K562 (cell line): ENCODE data around the gene VPS33B. TPM values are rescaled to one million over a fixed set of nuclear protein-coding genes. Genes with fewer than 3 reads are reported as not detected.

Experiments
- BRD4 ChIP-seq: fragments of 200-600 bp; sonication (generic); IDR thresholded peaks from 2 replicates; pipeline ENCODE4 v1.6.1; 2017; ENCODE audit warnings: inconsistent platforms
- MBD2 ChIP-seq: sonication (generic); IDR thresholded peaks from 2 replicates; pipeline ENCODE4 v1.6.1; 2016; ENCODE audit warnings: low read depth, borderline replicate concordance
- NCOA1 ChIP-seq: fragments of 450-650 bp; IDR thresholded peaks from 2 replicates; pipeline ENCODE4 v1.6.1; 2016; ENCODE audit warnings: low read depth
- NUFIP1 ChIP-seq: fragments of 450-650 bp; IDR thresholded peaks from 2 replicates; pipeline ENCODE4 v1.6.1; 2018; ENCODE audit not compliant: partially characterized antibody
- PURB ChIP-seq: sonication (generic); formaldehyde crosslinking; IDR thresholded peaks from 2 replicates; pipeline ENCODE4 v1.9.0; 2021; ENCODE audit warnings: low read depth, mild to moderate bottlenecking, missing genetic modification reagents
- SPI1 ChIP-seq: IDR thresholded peaks from 2 replicates; pipeline ENCODE4 v1.6.1; 2011; ENCODE audit warnings: low read depth, low read length, control low read depth, borderline replicate concordance
- TFAP4 ChIP-seq: sonication (generic); formaldehyde crosslinking; IDR thresholded peaks from 2 replicates; pipeline ENCODE4 v1.8.0; 2022; ENCODE audit warnings: missing genetic modification reagents, mild to moderate bottlenecking, moderate library complexity, borderline replicate concordance
- ZNF146 ChIP-seq: IDR thresholded peaks from one replicate; pipeline ENCODE4 v1.6.1; 2018; ENCODE audit warnings: missing compliant biosample characterization; ENCODE audit not compliant: unreplicated experiment
- ZNF282 ChIP-seq: sonication (generic); formaldehyde crosslinking; IDR thresholded peaks from 2 replicates; pipeline ENCODE4 v1.8.1; 2023; ENCODE audit warnings: missing genetic modification reagents
- ZNF431 ChIP-seq: sonication (generic); formaldehyde crosslinking; IDR thresholded peaks from 2 replicates; pipeline ENCODE4 v1.8.0; 2022; ENCODE audit warnings: mild to moderate bottlenecking, missing genetic modification reagents
- ZNF57 ChIP-seq: fragments of 450-650 bp; formaldehyde crosslinking; IDR thresholded peaks from 2 replicates; pipeline ENCODE4 v1.4.0; 2020; ENCODE audit warnings: mild to moderate bottlenecking, moderate library complexity
- ZNF77 ChIP-seq: fragments of 250-450 bp; sonication (Bioruptor Pico); IDR thresholded peaks from 2 replicates; pipeline ENCODE4 v1.5.0; 2020
- polyA plus RNA-seq, 8 experiments: library from polyadenylated mRNA; depleted of rRNA in 4 of 8; stranded (reverse) in 5 of 8; unstranded in 3 of 8; fragments of >200 nt; fragmentation: Nextera tagmentation in 2 of 8; fragmentation: Illumina TruSeq in 1 of 8; extraction: Ambion mirVana in 2 of 8; extraction: Trizol in 1 of 8; gene quantifications; 2 replicates each; pipeline versions ENCODE4 v1.2.1 to v1.2.3, GENCODE V29; 2011 to 2014; ENCODE audit warnings: inconsistent platforms in 1 of 8, missing spikeins in 1 of 8
- total RNA-seq, 7 experiments: library from RNA; depleted of rRNA in 6 of 7; stranded (reverse); fragments of >200 nt in 6 of 7; fragmentation: Illumina TruSeq in 2 of 7; extraction: Trizol in 2 of 7; gene quantifications; 2 replicates each; pipeline versions ENCODE4 v1.2.1 to v1.2.3, GENCODE V29; 2011 to 2021; ENCODE audit warnings: low replicate concordance in 1 of 7
- TF ChIP-seq, protein P1 (sequence below): fragments of 200-600 bp; sonication (generic); IDR thresholded peaks from one replicate; pipeline ENCODE4 v1.6.1; 2012; ENCODE audit warnings: mild to moderate bottlenecking, low read depth, low read length, inconsistent platforms
- TF ChIP-seq, protein P2 (sequence below): fragments of 450-650 bp; formaldehyde crosslinking; IDR thresholded peaks from 2 replicates; pipeline ENCODE4 v1.4.0; 2020; ENCODE audit warnings: mild to moderate bottlenecking, moderate library complexity

The VPS33B gene
- total and polyA plus RNA-seq, 9 of the 15 experiments (the other 6 are each of a cell fraction or from before 2014, with no cell fraction given), result 9.4 to 25.5 (median 14.8) TPM

DNA sequence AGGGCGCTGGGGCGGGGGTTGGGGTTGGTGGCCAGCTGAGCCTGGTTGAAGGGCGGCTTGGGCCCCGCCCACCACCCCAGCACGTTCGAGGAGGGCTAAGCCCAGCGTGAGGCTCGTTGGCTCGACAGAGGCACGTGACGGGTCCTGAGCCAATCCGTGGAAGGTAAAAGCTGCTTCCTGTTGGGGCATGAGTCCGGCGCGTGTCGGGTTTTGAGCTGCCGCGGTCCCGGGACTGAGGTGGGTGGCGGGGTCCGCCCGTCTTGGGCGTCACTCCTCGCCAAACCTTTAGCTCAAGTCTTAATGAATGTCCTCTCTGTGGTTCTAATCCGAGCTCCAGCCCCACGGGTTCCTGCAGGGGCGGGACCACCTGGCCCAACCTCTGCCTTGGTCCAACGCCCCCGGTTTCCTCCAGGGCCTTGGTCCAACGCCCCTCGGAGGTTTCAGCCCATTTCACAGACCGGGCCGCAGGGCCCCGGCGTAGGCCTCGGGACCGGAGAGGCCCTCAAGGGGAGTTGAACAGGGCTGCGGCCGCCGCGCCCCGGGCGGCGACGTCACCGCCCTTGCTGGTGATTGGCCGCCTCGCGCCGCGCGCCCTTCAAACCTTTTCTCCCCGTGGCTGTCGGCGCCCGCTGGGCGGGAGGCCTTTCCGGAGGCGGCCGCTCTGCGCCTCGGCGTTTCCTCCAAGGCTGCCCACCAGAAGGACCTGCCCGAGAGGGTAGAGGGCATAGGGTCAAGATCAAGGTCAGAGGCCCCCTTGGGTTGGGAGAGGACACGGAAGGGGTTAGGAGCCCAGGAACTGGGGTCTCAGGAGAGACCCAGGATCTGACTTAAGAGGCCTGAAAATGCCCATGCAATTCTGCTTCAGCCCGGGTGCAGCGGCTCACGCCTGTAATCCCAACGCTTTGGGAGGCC, 67.4 kb downstream of the VPS33B start, which contains the start of gene RCCD1 (continued):
- TF ChIP-seq, protein P1, sequence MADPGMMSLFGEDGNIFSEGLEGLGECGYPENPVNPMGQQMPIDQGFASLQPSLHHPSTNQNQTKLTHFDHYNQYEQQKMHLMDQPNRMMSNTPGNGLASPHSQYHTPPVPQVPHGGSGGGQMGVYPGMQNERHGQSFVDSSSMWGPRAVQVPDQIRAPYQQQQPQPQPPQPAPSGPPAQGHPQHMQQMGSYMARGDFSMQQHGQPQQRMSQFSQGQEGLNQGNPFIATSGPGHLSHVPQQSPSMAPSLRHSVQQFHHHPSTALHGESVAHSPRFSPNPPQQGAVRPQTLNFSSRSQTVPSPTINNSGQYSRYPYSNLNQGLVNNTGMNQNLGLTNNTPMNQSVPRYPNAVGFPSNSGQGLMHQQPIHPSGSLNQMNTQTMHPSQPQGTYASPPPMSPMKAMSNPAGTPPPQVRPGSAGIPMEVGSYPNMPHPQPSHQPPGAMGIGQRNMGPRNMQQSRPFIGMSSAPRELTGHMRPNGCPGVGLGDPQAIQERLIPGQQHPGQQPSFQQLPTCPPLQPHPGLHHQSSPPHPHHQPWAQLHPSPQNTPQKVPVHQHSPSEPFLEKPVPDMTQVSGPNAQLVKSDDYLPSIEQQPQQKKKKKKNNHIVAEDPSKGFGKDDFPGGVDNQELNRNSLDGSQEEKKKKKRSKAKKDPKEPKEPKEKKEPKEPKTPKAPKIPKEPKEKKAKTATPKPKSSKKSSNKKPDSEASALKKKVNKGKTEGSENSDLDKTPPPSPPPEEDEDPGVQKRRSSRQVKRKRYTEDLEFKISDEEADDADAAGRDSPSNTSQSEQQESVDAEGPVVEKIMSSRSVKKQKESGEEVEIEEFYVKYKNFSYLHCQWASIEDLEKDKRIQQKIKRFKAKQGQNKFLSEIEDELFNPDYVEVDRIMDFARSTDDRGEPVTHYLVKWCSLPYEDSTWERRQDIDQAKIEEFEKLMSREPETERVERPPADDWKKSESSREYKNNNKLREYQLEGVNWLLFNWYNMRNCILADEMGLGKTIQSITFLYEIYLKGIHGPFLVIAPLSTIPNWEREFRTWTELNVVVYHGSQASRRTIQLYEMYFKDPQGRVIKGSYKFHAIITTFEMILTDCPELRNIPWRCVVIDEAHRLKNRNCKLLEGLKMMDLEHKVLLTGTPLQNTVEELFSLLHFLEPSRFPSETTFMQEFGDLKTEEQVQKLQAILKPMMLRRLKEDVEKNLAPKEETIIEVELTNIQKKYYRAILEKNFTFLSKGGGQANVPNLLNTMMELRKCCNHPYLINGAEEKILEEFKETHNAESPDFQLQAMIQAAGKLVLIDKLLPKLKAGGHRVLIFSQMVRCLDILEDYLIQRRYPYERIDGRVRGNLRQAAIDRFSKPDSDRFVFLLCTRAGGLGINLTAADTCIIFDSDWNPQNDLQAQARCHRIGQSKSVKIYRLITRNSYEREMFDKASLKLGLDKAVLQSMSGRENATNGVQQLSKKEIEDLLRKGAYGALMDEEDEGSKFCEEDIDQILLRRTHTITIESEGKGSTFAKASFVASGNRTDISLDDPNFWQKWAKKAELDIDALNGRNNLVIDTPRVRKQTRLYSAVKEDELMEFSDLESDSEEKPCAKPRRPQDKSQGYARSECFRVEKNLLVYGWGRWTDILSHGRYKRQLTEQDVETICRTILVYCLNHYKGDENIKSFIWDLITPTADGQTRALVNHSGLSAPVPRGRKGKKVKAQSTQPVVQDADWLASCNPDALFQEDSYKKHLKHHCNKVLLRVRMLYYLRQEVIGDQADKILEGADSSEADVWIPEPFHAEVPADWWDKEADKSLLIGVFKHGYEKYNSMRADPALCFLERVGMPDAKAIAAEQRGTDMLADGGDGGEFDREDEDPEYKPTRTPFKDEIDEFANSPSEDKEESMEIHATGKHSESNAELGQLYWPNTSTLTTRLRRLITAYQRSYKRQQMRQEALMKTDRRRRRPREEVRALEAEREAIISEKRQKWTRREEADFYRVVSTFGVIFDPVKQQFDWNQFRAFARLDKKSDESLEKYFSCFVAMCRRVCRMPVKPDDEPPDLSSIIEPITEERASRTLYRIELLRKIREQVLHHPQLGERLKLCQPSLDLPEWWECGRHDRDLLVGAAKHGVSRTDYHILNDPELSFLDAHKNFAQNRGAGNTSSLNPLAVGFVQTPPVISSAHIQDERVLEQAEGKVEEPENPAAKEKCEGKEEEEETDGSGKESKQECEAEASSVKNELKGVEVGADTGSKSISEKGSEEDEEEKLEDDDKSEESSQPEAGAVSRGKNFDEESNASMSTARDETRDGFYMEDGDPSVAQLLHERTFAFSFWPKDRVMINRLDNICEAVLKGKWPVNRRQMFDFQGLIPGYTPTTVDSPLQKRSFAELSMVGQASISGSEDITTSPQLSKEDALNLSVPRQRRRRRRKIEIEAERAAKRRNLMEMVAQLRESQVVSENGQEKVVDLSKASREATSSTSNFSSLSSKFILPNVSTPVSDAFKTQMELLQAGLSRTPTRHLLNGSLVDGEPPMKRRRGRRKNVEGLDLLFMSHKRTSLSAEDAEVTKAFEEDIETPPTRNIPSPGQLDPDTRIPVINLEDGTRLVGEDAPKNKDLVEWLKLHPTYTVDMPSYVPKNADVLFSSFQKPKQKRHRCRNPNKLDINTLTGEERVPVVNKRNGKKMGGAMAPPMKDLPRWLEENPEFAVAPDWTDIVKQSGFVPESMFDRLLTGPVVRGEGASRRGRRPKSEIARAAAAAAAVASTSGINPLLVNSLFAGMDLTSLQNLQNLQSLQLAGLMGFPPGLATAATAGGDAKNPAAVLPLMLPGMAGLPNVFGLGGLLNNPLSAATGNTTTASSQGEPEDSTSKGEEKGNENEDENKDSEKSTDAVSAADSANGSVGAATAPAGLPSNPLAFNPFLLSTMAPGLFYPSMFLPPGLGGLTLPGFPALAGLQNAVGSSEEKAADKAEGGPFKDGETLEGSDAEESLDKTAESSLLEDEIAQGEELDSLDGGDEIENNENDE, result no peak
- TF ChIP-seq NCOA1, result no peak
- TF ChIP-seq ZNF146 (CRISPR knock-in tag), result no peak
- peak; percentile 73 for TF ChIP-seq MBD2
- peak; percentile 27; the same call in 1 of the 2 replicates for TF ChIP-seq ZNF282 (CRISPR knock-in tag)
- TF ChIP-seq SPI1, result no peak
- no peak; the same call in 1 of the 2 replicates for TF ChIP-seq ZNF431 (CRISPR knock-in tag)
- peak; percentile 97 for TF ChIP-seq TFAP4 (CRISPR knock-in tag)
- no peak for TF ChIP-seq ZNF77 (CRISPR knock-in tag)
- TF ChIP-seq, protein P2, sequence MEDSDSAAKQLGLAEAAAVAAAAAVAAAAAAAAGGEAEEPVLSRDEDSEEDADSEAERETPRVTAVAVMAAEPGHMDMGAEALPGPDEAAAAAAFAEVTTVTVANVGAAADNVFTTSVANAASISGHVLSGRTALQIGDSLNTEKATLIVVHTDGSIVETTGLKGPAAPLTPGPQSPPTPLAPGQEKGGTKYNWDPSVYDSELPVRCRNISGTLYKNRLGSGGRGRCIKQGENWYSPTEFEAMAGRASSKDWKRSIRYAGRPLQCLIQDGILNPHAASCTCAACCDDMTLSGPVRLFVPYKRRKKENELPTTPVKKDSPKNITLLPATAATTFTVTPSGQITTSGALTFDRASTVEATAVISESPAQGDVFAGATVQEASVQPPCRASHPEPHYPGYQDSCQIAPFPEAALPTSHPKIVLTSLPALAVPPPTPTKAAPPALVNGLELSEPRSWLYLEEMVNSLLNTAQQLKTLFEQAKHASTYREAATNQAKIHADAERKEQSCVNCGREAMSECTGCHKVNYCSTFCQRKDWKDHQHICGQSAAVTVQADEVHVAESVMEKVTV, result no peak
- TF ChIP-seq PURB (CRISPR knock-in tag), result no peak
- TF ChIP-seq ZNF57 (CRISPR knock-in tag), result no peak
- no peak for TF ChIP-seq NUFIP1
- TF ChIP-seq BRD4, result peak; percentile 96; the same call in 1 of the 2 replicates
